SK-N-SH treated with all-trans-retinoic acid at 6 μM for 48 hours (cell line): ENCODE measurements around the gene GFI1.

Experiments
- ATAC-seq: fragments of 200-7000 bp; cut with Tn5 transposase; 3 replicates; pipeline ENCODE4 v1.9.1; 2020; ENCODE audit warnings: mild to moderate bottlenecking, moderate library complexity
- BACH2 ChIP-seq: fragments of 250-450 bp; sonication (Bioruptor Pico); IDR thresholded peaks from 2 replicates; pipeline ENCODE4 v1.9.0; 2021; ENCODE audit warnings: mild to moderate bottlenecking, borderline replicate concordance
- CSDC2 ChIP-seq: fragments of 250-450 bp; sonication (Bioruptor Pico); IDR thresholded peaks from 2 replicates; pipeline ENCODE4 v1.5.0; 2020; ENCODE audit warnings: mild to moderate bottlenecking, moderate library complexity
- GLIS3 ChIP-seq: fragments of 250-450 bp; sonication (Bioruptor Pico); IDR thresholded peaks from 2 replicates; pipeline ENCODE4 v1.5.0; 2020; ENCODE audit warnings: mild to moderate bottlenecking, moderate library complexity
- ISL1 ChIP-seq: fragments of 250-450 bp; sonication (Bioruptor Pico); IDR thresholded peaks from 2 replicates; pipeline ENCODE4 v2.1.2; 2022; ENCODE audit warnings: mild to moderate bottlenecking, moderate library complexity
- OSR1 ChIP-seq: fragments of 250-450 bp; sonication (Bioruptor Pico); IDR thresholded peaks from 2 replicates; pipeline ENCODE4 v1.8.0; 2022; ENCODE audit warnings: moderate library complexity, mild to moderate bottlenecking, inconsistent platforms
- PPARA ChIP-seq: fragments of 250-450 bp; sonication (Bioruptor Pico); IDR thresholded peaks from 2 replicates; pipeline ENCODE4 v1.5.0; 2020; ENCODE audit warnings: mild to moderate bottlenecking, borderline replicate concordance
- RARB ChIP-seq: fragments of 250-450 bp; sonication (Bioruptor Pico); IDR thresholded peaks from 2 replicates; pipeline ENCODE4 v1.8.0; 2021; ENCODE audit warnings: mild to moderate bottlenecking, moderate library complexity
- SNAI2 ChIP-seq: fragments of 250-450 bp; sonication (Bioruptor Pico); IDR thresholded peaks from 2 replicates; pipeline ENCODE4 v1.5.0; 2020; ENCODE audit warnings: mild to moderate bottlenecking, moderate library complexity
- TCF4 ChIP-seq: fragments of 250-450 bp; sonication (Bioruptor Pico); IDR thresholded peaks from 2 replicates; pipeline ENCODE4 v1.8.0; 2021; ENCODE audit warnings: mild to moderate bottlenecking, moderate library complexity, borderline replicate concordance
- ZC3H10 ChIP-seq: fragments of 250-450 bp; sonication (Bioruptor Pico); IDR thresholded peaks from 2 replicates; pipeline ENCODE4 v1.5.1; 2021; ENCODE audit warnings: mild to moderate bottlenecking, moderate library complexity
- ZFP3 ChIP-seq: fragments of 250-450 bp; sonication (Bioruptor Pico); IDR thresholded peaks from 2 replicates; pipeline ENCODE4 v1.5.0; 2020; ENCODE audit warnings: mild to moderate bottlenecking, moderate library complexity
- ZFP30 ChIP-seq: fragments of 450-650 bp; formaldehyde crosslinking; IDR thresholded peaks from 2 replicates; pipeline ENCODE4 v1.5.0; 2022; ENCODE audit warnings: mild to moderate bottlenecking, moderate library complexity
- ZNF565 ChIP-seq: fragments of 450-650 bp; formaldehyde crosslinking; conservative IDR thresholded peaks from 2 replicates; pipeline ENCODE4 v1.5.0; 2020; ENCODE audit warnings: low read depth, mild to moderate bottlenecking, moderate library complexity
- ZNF70 ChIP-seq: fragments of 450-650 bp; formaldehyde crosslinking; IDR thresholded peaks from 2 replicates; pipeline ENCODE4 v1.5.0; 2020; ENCODE audit warnings: mild to moderate bottlenecking, moderate library complexity
- ZNF8 ChIP-seq: fragments of 450-650 bp; formaldehyde crosslinking; IDR thresholded peaks from 2 replicates; pipeline ENCODE4 v1.5.0; 2020; ENCODE audit warnings: mild to moderate bottlenecking, moderate library complexity
- TF ChIP-seq, protein P1 (sequence below): fragments of 250-450 bp; sonication (Bioruptor Pico); IDR thresholded peaks from 2 replicates; pipeline ENCODE4 v1.8.0; 2021; ENCODE audit warnings: low read depth, mild to moderate bottlenecking, moderate library complexity, borderline replicate concordance
- TF ChIP-seq, protein P2 (sequence below): fragments of 250-450 bp; sonication (Bioruptor Pico); IDR thresholded peaks from 2 replicates; pipeline ENCODE4 v1.8.0; 2020; ENCODE audit warnings: mild to moderate bottlenecking, moderate library complexity, borderline replicate concordance
- TF ChIP-seq, protein P3 (sequence below): fragments of 250-450 bp; sonication (Bioruptor Pico); IDR thresholded peaks from 2 replicates; pipeline ENCODE4 v1.5.1; 2020; ENCODE audit warnings: low read depth, mild to moderate bottlenecking, moderate library complexity
- TF ChIP-seq, protein P4 (sequence below): fragments of 250-450 bp; sonication (Bioruptor Pico); IDR thresholded peaks from 2 replicates; pipeline ENCODE4 v1.5.0; 2020; ENCODE audit warnings: mild to moderate bottlenecking, moderate library complexity

The GFI1 gene

DNA sequence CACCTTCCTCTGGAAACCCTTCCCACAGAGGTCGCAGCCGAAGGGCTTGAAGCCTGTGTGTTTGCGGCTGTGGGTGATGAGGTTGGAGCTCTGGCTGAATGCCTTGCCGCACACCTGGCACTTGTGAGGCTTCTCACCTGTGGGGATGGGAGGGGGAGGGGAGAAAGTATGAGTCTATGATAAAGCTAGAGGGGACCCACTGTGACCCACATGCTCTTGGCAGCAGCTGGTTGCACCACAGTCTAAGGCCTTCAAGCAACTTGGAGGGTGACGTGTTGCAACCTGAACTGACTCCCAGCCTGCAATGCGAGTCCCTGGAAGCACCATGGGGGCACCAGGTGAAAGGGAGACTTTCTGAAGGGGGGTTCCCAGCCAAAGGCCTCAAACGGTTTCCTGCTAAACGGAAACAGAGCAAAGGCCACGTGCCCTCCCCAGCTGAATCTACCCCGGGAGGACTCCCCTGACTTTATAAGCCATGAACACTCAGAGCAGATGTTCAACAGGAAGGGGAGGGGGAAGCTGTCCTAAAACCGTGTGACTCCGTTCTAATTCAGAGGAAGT, 10.6 kb downstream of the GFI1 start:
- ATAC-seq, result no peak
- TF ChIP-seq, protein P1, sequence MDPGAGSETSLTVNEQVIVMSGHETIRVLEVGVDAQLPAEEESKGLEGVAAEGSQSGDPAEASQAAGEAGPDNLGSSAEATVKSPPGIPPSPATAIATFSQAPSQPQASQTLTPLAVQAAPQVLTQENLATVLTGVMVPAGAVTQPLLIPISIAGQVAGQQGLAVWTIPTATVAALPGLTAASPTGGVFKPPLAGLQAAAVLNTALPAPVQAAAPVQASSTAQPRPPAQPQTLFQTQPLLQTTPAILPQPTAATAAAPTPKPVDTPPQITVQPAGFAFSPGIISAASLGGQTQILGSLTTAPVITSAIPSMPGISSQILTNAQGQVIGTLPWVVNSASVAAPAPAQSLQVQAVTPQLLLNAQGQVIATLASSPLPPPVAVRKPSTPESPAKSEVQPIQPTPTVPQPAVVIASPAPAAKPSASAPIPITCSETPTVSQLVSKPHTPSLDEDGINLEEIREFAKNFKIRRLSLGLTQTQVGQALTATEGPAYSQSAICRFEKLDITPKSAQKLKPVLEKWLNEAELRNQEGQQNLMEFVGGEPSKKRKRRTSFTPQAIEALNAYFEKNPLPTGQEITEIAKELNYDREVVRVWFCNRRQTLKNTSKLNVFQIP, result no peak
- TF ChIP-seq ISL1 (CRISPR knock-in tag) (no peak), SNAI2 (no peak)

DNA sequence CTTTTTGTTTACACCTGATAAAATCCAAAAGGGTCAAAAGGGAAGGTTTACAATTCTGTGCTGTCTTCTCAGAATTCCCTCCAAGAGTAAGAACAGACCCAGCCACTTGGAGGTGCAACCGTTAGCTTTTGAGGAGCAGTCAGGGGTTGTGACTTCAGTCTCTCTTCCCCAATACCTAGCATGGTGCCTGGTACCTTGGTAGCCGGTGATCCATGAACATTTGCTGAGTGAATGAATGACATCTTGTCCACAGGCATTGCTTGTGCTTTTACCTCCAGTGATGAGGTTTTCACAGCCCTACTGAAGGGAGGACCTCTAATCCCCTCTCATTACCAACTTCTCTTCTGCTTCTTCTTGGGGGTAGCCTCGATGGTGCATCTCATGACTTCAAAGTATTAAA, 11.7 kb downstream of the GFI1 start:
- no peak for ATAC-seq
- TF ChIP-seq, protein P1, result no peak
- TF ChIP-seq, protein P2, sequence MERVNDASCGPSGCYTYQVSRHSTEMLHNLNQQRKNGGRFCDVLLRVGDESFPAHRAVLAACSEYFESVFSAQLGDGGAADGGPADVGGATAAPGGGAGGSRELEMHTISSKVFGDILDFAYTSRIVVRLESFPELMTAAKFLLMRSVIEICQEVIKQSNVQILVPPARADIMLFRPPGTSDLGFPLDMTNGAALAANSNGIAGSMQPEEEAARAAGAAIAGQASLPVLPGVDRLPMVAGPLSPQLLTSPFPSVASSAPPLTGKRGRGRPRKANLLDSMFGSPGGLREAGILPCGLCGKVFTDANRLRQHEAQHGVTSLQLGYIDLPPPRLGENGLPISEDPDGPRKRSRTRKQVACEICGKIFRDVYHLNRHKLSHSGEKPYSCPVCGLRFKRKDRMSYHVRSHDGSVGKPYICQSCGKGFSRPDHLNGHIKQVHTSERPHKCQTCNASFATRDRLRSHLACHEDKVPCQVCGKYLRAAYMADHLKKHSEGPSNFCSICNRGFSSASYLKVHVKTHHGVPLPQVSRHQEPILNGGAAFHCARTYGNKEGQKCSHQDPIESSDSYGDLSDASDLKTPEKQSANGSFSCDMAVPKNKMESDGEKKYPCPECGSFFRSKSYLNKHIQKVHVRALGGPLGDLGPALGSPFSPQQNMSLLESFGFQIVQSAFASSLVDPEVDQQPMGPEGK (CRISPR knock-in tag), result no peak
- TF ChIP-seq, protein P3, sequence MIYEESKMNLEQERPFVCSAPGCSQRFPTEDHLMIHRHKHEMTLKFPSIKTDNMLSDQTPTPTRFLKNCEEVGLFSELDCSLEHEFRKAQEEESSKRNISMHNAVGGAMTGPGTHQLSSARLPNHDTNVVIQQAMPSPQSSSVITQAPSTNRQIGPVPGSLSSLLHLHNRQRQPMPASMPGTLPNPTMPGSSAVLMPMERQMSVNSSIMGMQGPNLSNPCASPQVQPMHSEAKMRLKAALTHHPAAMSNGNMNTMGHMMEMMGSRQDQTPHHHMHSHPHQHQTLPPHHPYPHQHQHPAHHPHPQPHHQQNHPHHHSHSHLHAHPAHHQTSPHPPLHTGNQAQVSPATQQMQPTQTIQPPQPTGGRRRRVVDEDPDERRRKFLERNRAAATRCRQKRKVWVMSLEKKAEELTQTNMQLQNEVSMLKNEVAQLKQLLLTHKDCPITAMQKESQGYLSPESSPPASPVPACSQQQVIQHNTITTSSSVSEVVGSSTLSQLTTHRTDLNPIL, result no peak
- TF ChIP-seq PPARA (no peak), RARB (no peak), ZFP3 (CRISPR knock-in tag) (no peak), TCF4 (CRISPR knock-in tag) (no peak), ZNF565 (CRISPR knock-in tag) (no peak), ZC3H10 (CRISPR knock-in tag) (no peak), GLIS3 (CRISPR knock-in tag) (no peak), ZFP30 (CRISPR knock-in tag) (no peak), OSR1 (no peak), ZNF8 (CRISPR knock-in tag) (no peak), CSDC2 (no peak)

DNA sequence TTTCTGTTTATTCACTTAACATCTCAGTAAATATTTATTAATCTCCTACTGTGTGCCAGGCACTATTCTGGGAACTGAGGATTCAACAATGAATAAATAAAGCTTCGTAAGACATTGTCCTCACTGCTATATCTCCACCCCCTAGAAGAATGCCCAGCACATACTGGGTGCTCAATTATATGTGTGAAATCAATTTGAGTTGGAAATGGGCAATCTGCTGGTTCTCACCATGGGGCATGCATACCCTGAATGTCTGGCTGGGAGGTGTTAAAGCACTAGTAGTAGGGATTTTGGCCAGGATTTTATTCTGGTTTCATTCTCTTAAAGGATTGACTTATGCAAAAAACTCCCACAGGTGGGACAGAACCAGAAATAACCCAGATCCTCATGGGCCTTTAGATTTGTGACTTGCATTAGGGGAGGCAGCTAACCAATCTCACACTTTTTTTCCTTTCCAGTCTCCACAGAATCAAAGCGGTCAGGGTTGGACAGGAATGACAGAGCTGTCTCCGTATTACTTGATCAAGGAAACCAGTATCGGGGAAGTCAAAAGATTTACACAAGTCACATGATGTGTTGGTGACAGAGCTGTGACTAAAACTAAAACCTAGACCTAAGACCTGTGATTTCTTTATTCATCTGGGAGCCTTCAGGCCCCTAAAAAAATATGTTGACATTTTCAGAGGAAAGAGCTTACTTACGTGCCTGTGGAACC, 12.8 kb downstream of the GFI1 start:
- TF ChIP-seq, protein P1, result no peak
- TF ChIP-seq, protein P4, sequence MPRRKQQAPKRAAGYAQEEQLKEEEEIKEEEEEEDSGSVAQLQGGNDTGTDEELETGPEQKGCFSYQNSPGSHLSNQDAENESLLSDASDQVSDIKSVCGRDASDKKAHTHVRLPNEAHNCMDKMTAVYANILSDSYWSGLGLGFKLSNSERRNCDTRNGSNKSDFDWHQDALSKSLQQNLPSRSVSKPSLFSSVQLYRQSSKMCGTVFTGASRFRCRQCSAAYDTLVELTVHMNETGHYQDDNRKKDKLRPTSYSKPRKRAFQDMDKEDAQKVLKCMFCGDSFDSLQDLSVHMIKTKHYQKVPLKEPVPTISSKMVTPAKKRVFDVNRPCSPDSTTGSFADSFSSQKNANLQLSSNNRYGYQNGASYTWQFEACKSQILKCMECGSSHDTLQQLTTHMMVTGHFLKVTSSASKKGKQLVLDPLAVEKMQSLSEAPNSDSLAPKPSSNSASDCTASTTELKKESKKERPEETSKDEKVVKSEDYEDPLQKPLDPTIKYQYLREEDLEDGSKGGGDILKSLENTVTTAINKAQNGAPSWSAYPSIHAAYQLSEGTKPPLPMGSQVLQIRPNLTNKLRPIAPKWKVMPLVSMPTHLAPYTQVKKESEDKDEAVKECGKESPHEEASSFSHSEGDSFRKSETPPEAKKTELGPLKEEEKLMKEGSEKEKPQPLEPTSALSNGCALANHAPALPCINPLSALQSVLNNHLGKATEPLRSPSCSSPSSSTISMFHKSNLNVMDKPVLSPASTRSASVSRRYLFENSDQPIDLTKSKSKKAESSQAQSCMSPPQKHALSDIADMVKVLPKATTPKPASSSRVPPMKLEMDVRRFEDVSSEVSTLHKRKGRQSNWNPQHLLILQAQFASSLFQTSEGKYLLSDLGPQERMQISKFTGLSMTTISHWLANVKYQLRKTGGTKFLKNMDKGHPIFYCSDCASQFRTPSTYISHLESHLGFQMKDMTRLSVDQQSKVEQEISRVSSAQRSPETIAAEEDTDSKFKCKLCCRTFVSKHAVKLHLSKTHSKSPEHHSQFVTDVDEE (CRISPR knock-in tag), result no peak
- TF ChIP-seq RARB (no peak), BACH2 (CRISPR knock-in tag) (no peak), ZNF70 (CRISPR knock-in tag) (no peak), GLIS3 (CRISPR knock-in tag) (no peak), PPARA (no peak), ZFP30 (CRISPR knock-in tag) (no peak), SNAI2 (no peak), ZNF8 (CRISPR knock-in tag) (no peak)
- TF ChIP-seq, protein P3, result no peak
- no peak for ATAC-seq
